Stomach (tissue), 9 donors: ENCODE results near the gene TUBG2. TPM values are rescaled to one million over a fixed set of nuclear protein-coding genes. Genes with fewer than 3 reads are reported as not detected.
A peak's percentile ranks its signal among the peaks of the same experiment; 100 is the strongest.

Experiments
- DNase-seq, 2 donors: peaks; one replicate each; pipeline versions ENCODE4 v3.0.0 to v3.0.0-alpha.2; 2013 to 2019
- H3K27ac ChIP-seq, 5 donors: fragments of 200-600 bp in 4 of 5; sonication (generic) in 4 of 5; one replicate each; pipeline ENCODE4 v1.5.1; 2013 to 2019; ENCODE audit warnings: mild to moderate bottlenecking in 1 of 5, moderate library complexity in 1 of 5
- H3K27me3 ChIP-seq, 3 donors: fragments of 200-600 bp; sonication (generic); one replicate each; pipeline ENCODE4 v1.5.1; 2017 to 2019; ENCODE audit warnings: mixed run types in 1 of 3
- H3K36me3 ChIP-seq, 4 donors: fragments of 200-600 bp; sonication (generic); 1 replicate in 3 of 4; 2 replicates in 1 of 4; pipeline ENCODE4 v1.5.1; 2016 to 2019
- H3K4me1 ChIP-seq, 4 donors: fragments of 200-600 bp; sonication (generic); one replicate each; pipeline ENCODE4 v1.5.1; 2016 to 2019
- H3K4me3 ChIP-seq, 4 donors: fragments of 200-600 bp; sonication (generic) in 3 of 4; one replicate each; pipeline ENCODE4 v1.5.1; 2016 to 2019; ENCODE audit warnings: mild to moderate bottlenecking in 1 of 4
- H3K9me3 ChIP-seq, 4 donors: fragments of 200-600 bp; sonication (generic); one replicate each; pipeline ENCODE4 v1.5.1; 2016 to 2019
- CTCF ChIP-seq, 7 experiments: fragments of 450-650 bp in 4 of 7; fragments of 200-600 bp in 3 of 7; sonication (generic) in 3 of 7; IDR thresholded peaks; one replicate each; pipeline ENCODE4 v1.5.1; 2016 to 2019; ENCODE audit warnings: antibody characterized with exemption in 7 of 7, control low read depth in 2 of 7, mild to moderate bottlenecking in 1 of 7
- EP300 ChIP-seq: sonication (generic); formaldehyde crosslinking; IDR thresholded peaks from one replicate; pipeline ENCODE4 v1.6.1; 2017; ENCODE audit warnings: antibody characterized with exemption
- POLR2A ChIP-seq, 4 donors: fragments of 450-650 bp; IDR thresholded peaks; one replicate each; pipeline ENCODE4 v1.6.1; 2016; ENCODE audit warnings: antibody characterized with exemption in 4 of 4, control low read depth in 2 of 4, mild to moderate bottlenecking in 1 of 4, moderate library complexity in 1 of 4
- POLR2AphosphoS5 ChIP-seq, 3 donors: sonication (generic); formaldehyde crosslinking; IDR thresholded peaks; one replicate each; pipeline ENCODE4 v1.6.1; 2016; ENCODE audit warnings: antibody characterized with exemption in 3 of 3
- WGBS, 5 donors: extraction: QIAGEN DNeasy Blood & Tissue Kit in 3 of 5; methylation state at CpG; one replicate each; pipeline versions ENCODE4 v1.1.5 to v1.1.7; 2013 to 2018; 5-methylcytosine and 5-hydroxymethylcytosine counted together
- intact Hi-C: fragments of 100-400 bp; cut with DNase I; formaldehyde crosslinking; loops from one replicate; pipeline ENCODE4 v1.15.1; 2023; ENCODE audit warnings: low total_unique reads
- polyA plus RNA-seq, 3 donors: library from polyadenylated mRNA; stranded (reverse); fragments of 200-250 nt; gene quantifications; one replicate each; pipeline ENCODE4 v1.2.3, GENCODE V29; 2013
- total RNA-seq, 5 donors: library from RNA; depleted of rRNA; stranded (reverse); fragments of >200 nt; gene quantifications; one replicate each; pipeline versions ENCODE4 v1.1.0 to v1.2.3, GENCODE V29; 2014 to 2016
- donor health status: healthy with polysubstance abuse.
- donor health status: Bipolar disorder and iron deficiency.
- donor health status: healthy.

The TUBG2 gene
- total and polyA plus RNA-seq, 8 donors = 4.3 to 181 (median 15.9) TPM

DNA sequence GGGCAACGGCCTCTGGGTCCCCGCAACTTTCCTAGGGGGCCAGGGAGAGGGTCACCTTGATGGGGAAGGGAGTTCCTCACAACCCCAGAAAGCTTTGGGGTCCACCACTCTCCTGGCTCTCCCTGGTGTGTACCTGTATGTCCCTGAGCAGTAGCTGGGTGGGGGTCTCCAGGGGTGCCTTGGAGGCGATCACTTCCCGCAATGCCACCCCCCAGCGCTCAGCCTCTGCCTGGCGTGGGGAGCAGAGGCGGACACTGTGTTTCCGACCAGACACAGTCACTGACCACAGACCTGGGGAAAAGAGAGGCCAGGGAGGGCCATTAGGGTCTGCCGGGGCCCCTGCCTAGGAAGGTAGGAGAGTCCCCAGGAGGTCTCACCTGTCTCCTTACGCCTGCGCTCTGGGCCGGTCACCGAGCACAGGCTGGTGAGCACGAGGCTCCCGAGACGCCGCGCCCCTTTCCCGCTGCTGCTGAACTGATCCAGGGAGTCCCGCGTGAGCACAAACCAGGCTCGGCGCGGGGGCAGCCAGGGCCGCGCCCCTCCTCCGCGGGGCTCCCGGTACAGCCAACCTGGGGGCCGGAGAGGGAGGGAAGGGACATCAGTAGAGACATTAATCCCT lies 14.3 kb downstream of the TUBG2 start:
- peaks cover 0 to 54% (median 0%) of the 10 kb centered on the region in 3 donors for H3K27me3 ChIP-seq
- 49 to 63% (median 50%) methylated on average over 20 to 30 of the region's 30 CpGs for WGBS, 5 donors
- peak overlapping the region; percentile 85 to 96 (median 90) for H3K4me3 ChIP-seq
- TF ChIP-seq POLR2AphosphoS5 (IDR thresholded peaks at IDR 0.05) (no peak), CTCF (IDR thresholded peaks at IDR 0.05) (no peak), POLR2A (IDR thresholded peaks at IDR 0.05) (no peak), EP300 (no peak)
- intact Hi-C loops = no loop called here
- H3K4me1 ChIP-seq = peaks cover 43 to 86% (median 73%) of the 10 kb centered on the region in 4 donors
- H3K9me3 ChIP-seq = no peaks in the 10 kb centered on the region
- H3K27ac ChIP-seq = peak overlapping the region; percentile 9 to 99 (median 96)
- H3K36me3 ChIP-seq = peaks cover 44 to 54% (median 53%) of the 10 kb centered on the region in 4 donors
- DNase-seq = peak in 1 of 2 donors; percentile 37

DNA sequence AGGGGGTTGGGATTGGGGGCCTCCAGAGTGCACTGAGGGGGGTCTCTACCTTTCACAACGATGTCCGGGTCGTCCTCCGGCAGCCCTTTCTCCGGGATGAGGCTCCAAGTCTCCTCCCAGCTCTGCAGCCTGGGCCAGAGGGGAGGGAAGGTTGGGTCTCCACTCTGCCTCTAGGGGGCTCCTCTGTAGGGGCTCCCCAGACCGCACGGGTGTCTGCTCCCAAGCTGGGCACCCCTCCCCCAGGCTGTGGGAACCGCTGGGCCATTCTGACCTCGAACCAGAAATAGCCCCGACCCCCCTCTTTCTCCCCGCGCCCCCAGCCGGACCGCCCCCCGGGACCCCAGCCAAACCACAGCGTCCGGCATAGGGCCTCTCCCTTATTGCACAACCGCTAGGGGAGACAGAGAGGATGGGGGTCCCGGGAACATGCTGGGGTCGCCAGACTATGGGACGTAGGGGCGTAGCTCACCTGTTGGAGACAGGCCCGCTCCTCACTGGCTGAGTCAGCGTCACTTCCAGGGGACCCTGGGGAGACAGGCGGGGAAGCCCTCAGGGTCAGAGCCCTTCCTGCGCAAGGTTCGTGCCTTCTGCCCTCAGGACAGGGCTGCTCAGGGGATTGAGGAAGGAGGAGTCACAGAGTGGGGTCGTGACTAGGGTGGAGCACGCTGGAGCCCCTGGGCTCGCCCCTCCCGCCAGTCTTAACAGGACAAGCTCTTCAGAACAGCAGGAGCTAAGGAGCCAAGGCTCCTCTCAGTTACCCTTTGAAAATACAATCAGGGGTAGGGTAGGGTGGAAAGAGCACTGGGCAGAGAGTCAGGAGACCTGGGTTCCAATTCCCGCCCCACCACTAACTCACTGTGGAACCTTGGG lies 15.0 kb downstream of the TUBG2 start:
- DNase-seq = peak; percentile 45 to 82
- TF ChIP-seq CTCF (IDR thresholded peaks at IDR 0.05) (peak in 3 of 7 experiments; percentile 21 to 50 (median 34)), POLR2A (IDR thresholded peaks at IDR 0.05) (no peak)
- Histone ChIP-seq H3K27ac (peak overlapping the region; percentile 25 to 99 (median 96)), H3K4me3 (peak overlapping the region; percentile 85 to 96 (median 90)), H3K27me3 (peaks cover 0 to 54% (median 0%) of the 10 kb centered on the region in 3 donors), H3K36me3 (peaks cover 43 to 47% (median 45%) of the 10 kb centered on the region in 4 donors), H3K9me3 (no peaks in the 10 kb centered on the region), H3K4me1 (peaks cover 43 to 86% (median 73%) of the 10 kb centered on the region in 4 donors)
- intact Hi-C loops = no loop called here
- 6 to 11% (median 9%) methylated on average over 24 to 32 of the region's 32 CpGs for WGBS, 5 donors

- Histone ChIP-seq H3K9me3 (no peaks in the 10 kb centered on the region), H3K36me3 (peaks cover 35 to 39% (median 38%) of the 10 kb centered on the region in 4 donors), H3K4me1 (peaks cover 45 to 86% (median 75%) of the 10 kb centered on the region in 4 donors), H3K4me3 (peak overlapping the region; percentile 85 to 96 (median 90)), H3K27me3 (peaks cover 0 to 54% (median 0%) of the 10 kb centered on the region in 3 donors), H3K27ac (peak overlapping the region; percentile 75 to 99 (median 96))
- DNase-seq = peak; percentile 66 to 67
- intact Hi-C loops = no loop called here
- WGBS, 5 donors = 14 to 34% (median 16%) methylated on average over 8 to 9 of the region's 9 CpGs
- TF ChIP-seq CTCF (IDR thresholded peaks at IDR 0.05) (peak in 1 of 7 experiments; percentile 5), POLR2AphosphoS5 (IDR thresholded peaks at IDR 0.05) (no peak)
These were observed 15.8 kb downstream of the TUBG2 start for GRCh38 chr17:42674755-42675347.

- H3K27me3 ChIP-seq = peaks cover 0 to 54% (median 0%) of the 10 kb centered on the region in 3 donors
- 0 to 1% (median 1%) methylated on average over 18 to 27 of the region's 27 CpGs for WGBS, 5 donors
- intact Hi-C loops = no loop called here
These were observed 16.4 kb downstream of the TUBG2 start for GRCh38 chr17:42675348-42675964.

More at GRCh38 chr17:42675348-42675964, 16.4 kb downstream of the TUBG2 start:
- no peaks in the 10 kb centered on the region for H3K9me3 ChIP-seq
- H3K27ac ChIP-seq = peak overlapping the region; percentile 75 to 99 (median 96)
- DNase-seq = peak; percentile 76 to 77
- peak overlapping the region; percentile 85 to 96 (median 90) for H3K4me3 ChIP-seq
- no peak for TF ChIP-seq CTCF (IDR thresholded peaks at IDR 0.05)
- TF ChIP-seq EP300 = no peak
- no peak for TF ChIP-seq POLR2A (IDR thresholded peaks at IDR 0.05)
- TF ChIP-seq POLR2AphosphoS5 (IDR thresholded peaks at IDR 0.05) = no peak
- H3K4me1 ChIP-seq = peaks cover 51 to 87% (median 78%) of the 10 kb centered on the region in 4 donors
- H3K36me3 ChIP-seq = peaks cover 31 to 33% (median 32%) of the 10 kb centered on the region in 4 donors
